GM18909 (cell line): Measurements from ENCODE around the gene TAS2R41.

Experiments used
- ATAC-seq: cut with Tn5 transposase; IDR thresholded peaks from one replicate; pipeline ENCODE4 v1.9.1; 2021; ENCODE audit warnings: mild to moderate bottlenecking; ENCODE audit not compliant: unreplicated experiment, poor library complexity

TAS2R41 gene, protein sequence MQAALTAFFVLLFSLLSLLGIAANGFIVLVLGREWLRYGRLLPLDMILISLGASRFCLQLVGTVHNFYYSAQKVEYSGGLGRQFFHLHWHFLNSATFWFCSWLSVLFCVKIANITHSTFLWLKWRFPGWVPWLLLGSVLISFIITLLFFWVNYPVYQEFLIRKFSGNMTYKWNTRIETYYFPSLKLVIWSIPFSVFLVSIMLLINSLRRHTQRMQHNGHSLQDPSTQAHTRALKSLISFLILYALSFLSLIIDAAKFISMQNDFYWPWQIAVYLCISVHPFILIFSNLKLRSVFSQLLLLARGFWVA

DNA sequence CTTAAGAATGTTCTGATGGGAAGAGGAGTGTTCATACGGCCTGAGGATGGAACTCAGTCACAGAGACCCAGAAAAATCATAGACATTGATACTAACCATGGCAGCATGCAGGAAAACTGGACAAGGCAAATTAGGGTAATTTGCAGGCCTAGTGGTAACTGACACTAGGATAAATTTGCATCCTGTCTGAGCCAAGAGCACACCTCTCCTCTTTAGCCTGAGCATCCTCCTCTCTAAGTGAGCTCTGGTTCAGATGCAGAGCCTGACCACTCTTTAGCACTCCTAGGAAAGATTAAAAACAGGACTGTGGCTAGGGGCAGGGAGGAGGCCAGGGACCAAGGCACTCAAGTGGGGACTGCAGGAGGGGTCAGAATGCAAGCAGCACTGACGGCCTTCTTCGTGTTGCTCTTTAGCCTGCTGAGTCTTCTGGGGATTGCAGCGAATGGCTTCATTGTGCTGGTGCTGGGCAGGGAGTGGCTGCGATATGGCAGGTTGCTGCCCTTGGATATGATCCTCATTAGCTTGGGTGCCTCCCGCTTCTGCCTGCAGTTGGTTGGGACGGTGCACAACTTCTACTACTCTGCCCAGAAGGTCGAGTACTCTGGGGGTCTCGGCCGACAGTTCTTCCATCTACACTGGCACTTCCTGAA lies at the start of gene TAS2R41:
TAS2R41 (plus strand) TSS at position 373 of the 650 bp plus-strand sequence; CDS start at position 373, 0 bp downstream.
- no peak for ATAC-seq

DNA sequence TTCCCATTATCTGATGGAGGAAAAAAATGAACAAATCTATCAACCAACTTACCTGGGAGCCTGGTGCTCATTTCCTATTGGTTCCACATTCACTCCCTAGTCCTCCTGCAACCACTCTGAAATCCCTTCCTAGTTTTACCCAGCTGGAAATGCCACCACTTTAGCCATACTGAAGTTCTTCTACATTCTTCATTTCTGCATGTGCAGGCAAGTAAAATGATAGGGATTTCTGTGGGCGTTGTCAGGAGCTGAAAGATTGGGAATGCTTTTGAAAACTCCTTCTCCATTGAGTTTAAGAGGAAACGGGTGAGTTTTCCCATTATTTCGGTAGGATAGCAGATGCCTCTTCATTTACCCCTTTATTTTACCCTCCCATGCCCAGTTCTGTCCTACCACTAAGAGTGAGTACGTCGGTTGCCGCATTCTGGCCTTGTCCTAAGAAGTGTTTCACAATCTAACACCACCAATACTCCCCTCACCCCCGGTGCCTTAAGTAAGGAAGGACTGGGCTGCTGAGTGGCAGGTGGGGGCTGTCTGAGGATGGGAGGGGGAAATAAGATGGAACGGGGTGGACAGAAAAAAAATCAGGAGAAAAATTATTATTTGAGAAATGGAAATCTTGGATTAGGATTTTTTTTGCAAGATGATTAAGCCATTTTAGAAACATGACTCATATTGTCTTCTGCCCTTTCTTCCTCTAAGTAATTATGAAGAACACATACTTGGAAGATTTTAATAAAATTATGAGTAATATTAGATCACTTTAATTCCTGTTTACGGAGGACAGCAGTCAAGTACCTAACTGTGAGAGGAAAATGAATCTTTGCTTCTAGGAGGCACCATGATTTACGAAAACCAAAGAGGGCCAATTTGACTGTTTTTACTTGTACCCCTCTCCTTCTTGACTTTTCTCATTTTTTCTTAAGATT lies 47.6 kb upstream of the TAS2R41 start:
- no peak for ATAC-seq

DNA sequence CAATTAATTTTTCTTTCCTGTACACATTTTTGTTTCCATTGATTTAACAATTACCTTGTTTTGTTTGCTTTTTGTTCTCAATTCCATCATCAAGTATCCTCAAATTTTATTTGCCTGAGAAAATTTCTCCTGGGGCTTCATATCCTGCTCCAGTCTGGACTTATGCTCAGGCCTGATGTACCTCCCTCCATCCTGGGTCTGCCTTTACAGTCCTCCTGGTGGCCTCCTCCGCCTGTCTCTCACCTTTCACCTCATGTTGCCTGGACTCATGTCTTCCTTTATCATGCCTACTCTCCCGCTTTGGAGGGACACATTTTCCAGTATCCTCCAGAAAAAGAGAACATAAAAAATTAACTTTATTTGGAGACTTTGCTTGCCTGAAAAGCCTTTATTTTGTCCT lies 46.6 kb upstream of the TAS2R41 start:
- no peak for ATAC-seq

DNA sequence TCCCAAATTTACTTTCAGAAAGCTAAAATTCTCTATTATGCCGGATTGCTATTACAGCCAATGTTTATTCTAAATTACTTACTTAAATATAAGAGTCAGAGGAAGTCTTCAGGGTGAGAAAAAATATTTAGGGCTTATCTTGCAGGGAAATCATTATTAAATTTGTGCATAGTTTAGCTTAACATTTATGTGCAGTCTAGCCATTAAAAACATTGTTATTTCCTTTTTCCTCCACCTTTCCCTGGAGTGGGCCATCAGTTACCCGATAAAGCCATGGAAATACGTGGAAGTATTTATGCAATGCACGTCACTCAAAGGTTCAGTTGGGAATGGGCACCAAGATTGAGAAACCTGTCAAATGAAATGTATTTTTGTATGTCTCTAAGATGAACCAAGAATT lies 43.9 kb upstream of the TAS2R41 start:
- no peak for ATAC-seq

DNA sequence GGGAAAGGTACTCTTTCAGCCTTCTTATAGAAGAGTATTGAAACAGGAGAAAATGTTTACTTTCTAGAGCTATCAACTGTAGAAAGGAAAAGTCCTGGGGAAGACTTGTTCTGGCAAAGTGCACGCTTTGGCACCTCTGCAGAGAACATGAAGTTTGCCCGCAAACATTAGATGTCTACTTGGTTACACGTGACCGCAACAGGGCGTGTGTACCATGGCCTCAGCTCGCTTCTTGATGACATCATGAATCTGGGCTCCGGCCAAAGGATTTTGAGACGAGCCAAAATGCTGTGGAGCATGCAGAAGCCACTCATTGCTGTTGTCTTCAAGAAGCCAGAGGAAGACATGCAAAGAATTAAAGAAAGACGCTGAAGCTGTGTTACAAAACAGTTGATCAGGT lies 43.0 kb upstream of the TAS2R41 start:
- ATAC-seq, result no peak

DNA sequence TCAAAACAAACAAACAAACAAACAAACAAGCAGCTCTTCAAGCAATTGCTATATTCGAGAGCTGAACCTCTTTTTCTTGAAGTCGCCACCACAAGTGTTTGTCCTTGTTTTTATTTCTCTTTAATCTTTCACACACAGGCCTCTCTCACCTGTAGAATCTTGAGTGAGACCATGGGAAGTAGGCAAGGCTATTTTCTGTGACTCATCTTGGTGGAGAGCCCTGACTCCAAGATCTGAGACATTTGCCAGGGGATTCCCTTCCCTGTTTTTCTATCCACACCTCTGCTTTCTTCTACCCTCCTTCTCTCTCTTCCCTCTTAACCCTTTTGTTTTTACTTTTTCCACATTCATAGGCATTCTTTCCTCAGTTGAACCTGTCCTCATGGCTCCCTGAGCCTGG lies 42.4 kb upstream of the TAS2R41 start:
- ATAC-seq, result no peak

DNA sequence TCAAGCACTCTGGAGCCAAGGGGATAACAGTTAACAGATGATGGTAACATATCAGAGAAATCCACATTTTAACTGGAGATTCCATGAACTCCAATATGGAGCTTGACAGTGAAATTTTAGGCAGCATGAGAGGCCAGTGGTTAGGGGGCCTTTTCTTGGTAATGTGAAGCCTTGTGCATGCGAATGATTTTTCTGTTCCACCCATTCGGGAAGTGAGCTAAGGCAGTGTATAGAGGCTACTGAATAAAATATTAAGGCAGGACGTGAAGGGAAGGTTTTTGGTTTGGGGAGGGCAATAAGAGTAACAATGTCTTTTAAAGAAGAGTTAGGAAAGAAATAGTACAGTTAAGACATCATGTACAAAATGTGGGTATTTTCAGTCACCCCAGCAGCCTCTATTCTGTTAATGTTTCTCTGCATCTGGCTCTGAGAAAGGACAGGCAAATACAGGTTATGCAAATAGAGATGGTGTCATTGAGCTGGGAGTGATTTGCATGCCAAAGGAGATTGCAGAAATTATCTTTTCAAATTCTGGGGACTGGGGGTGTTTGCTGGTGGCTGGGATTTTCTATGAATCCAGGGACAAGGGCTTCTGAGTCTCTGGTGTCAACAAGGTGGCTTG lies 41.2 kb upstream of the TAS2R41 start:
- peak; percentile 89 for ATAC-seq

DNA sequence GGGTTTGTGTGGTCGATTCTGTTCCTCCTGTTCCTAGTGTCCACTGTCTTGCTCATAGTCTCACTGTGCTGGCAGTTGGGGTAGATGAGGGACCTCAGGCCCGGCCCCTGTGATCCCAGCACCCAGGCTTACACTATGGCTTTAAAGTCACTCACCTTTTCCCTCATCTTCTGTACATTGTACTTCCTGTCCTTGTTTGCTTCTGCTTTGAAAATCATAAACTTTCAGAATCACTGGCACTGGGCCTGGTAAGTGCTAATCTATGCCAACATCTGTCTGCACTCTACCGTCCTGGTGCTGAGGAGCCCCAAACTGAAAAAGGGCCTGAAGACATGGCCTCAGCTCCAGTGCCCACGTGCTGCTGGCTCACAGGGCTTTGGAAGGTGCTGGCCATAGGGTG lies 40.1 kb upstream of the TAS2R41 start:
- ATAC-seq, result peak; percentile 57

DNA sequence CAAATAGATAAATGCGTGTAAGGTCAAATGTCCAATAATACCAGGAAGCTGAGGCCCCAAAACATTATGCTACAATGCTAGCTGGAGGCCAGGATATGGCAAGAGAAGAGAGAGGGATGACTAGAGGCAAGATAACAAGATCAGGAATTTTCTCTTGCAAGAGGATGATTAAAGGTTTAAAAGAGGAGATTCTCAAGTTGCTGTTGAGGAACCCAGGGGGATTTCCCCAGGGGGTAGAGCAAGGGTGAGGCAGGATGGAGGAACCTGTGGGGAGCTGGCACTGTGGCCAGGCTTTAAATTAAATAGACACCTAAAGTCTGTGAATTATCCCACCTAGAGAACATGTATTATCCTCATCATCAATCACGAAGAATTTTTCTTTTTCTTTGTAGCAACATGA lies 37.8 kb upstream of the TAS2R41 start:
- no peak for ATAC-seq

DNA sequence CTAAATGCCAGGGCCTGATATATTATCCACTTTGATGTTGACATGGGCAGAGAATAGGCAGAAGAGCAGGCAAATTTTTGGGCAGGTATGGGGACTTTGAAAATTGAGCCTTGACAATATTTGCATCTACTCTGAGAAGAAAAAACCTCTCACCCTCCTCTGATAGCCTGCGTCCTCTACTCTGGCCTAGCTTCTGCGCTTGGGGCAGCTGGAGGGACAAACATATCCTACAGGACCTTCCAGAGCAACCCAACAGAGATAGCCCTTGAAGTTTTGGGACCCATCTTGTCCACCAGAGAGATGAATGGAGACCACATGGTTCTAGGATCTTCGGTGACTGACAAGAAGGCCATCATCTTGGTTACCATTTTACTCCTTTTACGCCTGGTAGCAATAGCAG lies 34.5 kb upstream of the TAS2R41 start, which contains the start of gene TAS2R60:
TAS2R60 (plus strand) TSS at position 301 of the 400 bp plus-strand sequence; CDS start at position 301, 0 bp downstream.
- ATAC-seq, result no peak

DNA sequence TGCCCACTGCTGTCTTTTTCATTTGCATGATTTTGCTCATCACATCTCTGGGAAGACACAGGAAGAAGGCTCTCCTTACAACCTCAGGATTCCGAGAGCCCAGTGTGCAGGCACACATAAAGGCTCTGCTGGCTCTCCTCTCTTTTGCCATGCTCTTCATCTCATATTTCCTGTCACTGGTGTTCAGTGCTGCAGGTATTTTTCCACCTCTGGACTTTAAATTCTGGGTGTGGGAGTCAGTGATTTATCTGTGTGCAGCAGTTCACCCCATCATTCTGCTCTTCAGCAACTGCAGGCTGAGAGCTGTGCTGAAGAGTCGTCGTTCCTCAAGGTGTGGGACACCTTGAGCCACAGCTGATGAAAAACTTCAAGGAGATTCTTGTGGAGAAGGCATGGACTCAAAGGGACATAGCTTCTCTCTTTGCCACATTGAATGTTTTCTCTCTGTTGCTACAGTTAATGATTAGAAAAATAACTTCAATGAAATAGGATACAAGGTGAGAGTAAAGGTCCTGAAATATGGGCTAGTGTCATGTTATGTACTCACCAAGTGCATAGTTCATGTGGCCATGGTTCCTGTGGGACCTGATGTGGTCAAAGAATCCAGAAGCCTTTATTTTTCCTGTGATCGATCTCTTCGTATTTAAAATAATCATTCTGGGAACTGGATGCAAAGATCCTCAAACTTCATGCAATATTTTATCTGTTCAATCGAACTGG lies 33.5 kb upstream of the TAS2R41 start:
- no peak for ATAC-seq

DNA sequence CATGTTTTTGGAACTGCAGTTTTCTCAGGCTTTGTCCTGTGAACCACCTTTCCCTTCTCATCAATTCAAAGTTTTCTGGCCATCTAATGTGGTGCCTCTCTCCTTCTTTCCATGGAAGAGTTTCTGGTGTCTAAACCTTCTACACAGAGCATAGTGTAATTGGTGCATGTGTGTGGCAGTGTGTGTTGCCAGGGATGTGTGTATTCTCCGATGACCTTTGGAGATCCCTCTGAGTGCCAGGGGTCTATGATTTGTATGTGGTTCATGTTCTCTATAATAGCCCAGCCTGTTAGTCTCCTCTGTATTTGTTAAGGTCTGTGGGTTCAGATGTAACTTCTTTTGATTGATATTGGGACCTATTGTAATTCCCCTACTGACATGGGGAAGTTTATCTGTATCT lies 32.9 kb upstream of the TAS2R41 start:
- no peak for ATAC-seq

DNA sequence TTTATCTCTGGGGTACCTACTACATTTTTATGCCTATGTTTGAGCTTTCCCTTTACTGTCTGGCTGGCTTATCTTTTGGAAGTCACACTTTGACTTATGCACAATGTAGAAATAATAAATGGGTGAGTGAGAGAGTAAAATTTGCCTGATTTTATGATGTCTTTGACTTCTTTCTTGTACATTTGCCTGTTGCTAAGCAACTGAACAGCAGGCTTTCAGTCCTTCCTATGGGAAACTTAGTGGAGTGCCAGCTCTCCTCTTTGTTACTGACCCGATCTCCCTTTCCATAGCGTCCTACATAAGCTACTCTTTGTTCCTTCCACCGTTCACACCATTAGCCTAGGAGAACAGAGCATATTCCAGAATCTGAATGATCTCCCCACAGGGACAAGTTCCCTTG lies 30.2 kb upstream of the TAS2R41 start:
- ATAC-seq, result no peak

DNA sequence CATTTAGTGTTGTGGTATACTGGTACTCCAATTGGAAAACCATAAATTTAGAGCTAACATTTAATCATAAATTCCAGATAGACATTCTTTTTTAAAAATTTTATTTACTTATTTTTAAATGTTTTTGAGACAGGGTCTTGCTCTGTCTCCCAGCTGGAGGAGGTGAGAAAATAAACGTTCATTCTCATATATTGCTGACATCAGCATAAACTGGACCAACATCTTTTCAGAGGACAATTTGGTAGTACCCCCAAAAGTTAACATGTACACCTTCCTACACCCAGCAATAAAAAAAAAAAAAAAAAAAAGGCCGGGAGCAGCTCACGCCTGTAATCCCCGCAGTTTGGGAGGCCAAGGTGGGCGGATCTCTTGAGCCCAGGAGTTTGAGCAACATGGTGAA lies 29.2 kb upstream of the TAS2R41 start:
- ATAC-seq, result no peak

DNA sequence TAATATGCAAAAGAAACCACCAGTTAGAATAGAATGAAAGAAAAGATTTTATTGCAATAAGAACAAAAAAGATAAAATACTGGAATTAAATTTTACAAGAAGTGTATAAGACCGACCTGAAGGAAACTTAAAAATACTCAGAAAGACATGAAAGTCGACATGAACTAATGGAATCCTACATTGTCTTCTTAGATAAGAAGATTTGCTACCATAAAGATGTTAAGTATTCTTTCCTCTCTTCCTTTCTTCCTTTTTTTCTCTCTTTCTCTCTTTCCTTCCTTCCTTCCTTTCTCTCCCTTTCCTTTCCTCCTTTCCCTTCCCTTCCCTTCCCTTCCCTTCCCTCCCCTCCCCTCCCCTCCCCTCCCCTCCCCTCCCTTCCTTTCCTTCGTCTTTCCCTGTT lies 27.9 kb upstream of the TAS2R41 start:
- no peak for ATAC-seq

DNA sequence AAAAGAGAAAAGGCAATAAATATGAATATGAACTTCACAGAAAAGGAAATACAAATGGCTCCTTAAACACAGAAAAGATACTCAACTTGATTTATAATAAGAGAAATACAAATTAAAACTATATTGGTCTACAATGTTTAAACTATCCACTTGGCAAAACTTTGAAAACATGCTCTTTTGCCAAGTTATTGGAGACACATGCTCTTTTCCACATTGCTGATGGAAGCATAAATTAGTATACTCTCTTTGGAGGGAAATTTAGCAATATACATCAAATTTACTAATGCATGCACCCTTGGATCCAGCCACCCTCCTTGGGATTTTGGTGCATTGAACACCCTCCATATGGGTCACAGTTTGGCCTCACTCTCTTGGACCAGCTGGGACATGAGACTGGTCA lies 26.6 kb upstream of the TAS2R41 start:
- ATAC-seq, result no peak

DNA sequence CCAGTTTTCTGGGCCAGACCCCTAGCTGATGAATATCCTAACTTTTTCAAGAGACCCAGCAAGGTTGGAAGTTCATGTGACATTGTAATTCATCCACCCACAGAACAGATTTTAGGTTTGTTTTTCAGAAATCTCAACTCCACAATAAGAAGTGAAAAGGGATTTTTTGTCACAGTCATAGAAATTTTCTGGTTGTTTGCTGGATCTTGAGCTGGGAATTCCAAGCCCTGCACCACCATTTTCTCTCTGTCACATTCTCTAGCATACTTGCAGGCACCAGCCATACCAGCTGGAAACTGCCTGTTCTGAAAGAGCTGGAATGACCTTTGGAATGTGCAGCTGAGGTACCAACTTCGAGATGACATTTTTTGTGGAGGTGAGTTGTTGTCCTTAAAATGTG lies 25.9 kb upstream of the TAS2R41 start:
- no peak for ATAC-seq

DNA sequence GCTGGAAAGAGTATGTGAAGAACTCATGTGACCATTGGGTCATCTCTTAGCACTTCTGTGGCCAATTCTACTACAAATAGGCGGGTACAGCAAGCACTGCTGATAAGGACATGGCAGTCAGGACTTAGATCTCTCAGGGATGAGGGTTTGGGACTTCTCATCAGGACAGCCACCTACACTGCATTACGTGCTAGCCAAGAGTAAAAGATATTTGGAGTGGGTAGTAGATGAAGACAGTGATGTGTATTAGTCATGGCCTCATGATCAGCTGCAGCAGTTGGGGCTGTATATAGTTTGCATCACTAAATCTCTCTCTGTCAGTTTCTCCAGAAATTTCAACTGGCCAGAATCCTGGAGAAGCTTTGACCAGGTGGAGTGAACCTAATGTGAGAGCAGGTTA lies 25.2 kb upstream of the TAS2R41 start:
- ATAC-seq, result no peak

DNA sequence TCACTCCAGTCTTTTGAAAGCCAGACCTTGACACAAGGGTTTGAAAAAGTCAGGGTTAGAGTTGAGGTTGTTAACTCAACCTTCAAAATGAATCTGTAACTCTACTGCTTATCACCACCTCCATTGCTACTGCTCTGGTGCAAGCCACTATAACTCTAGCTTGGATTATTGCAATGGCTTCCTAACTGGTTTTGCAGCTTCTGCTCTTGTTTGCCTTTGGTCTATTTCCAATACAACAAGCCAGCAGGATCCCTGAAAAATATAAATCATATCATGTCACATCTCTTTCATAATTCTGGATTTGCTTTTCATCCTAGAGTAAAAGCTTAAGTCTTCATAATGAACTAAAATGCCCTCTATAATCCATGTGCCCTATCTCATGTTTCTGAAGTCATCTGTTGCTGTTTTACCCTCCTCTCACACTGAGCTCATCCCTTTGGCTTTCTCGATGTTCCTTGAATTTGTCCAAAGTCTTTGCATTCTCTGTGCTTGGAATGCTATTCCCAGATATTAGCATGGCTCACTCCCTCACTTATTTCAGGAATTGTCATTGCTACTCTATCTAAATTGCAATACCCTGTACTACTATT lies 23.5 kb upstream of the TAS2R41 start:
- no peak for ATAC-seq

DNA sequence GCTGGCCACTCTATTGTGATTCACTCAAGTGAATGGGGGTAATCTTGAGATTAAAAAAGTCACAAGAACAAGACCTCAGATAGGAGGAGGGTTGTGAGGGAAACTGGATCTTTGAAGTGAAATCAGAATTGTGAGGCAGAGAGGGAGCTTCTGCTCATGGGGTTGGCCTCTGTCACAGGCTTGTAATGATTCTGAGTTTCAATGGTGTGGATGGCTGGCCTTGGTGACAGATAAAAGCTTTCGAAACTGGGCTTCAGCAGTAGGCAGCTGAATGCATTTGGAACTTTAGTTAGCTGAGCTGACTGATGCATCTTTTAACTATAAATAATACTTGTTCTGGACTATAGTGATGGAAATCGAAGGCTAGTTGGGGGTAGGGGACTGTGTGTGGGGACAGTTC lies 22.2 kb upstream of the TAS2R41 start:
- ATAC-seq, result no peak
